GM06990 (cell line): ENCODE measurements around the gene HS6ST2.

Experiments
- DNase-seq: peaks from one replicate; pipeline ENCODE4 v3.0.0-alpha.2; 2011; ENCODE audit not compliant: insufficient read length; ENCODE audit errors: extremely low read depth
- H3K27me3 ChIP-seq: replicated peaks from 2 replicates; pipeline ENCODE4 v1.6.0; 2011; ENCODE audit warnings: low read length; ENCODE audit not compliant: control insufficient read depth, insufficient read depth
- H3K36me3 ChIP-seq: 2 replicates; pipeline ENCODE4 v1.5.1; 2011; ENCODE audit warnings: low read length; ENCODE audit not compliant: control insufficient read depth, insufficient read depth
- H3K4me3 ChIP-seq: replicated peaks from 2 replicates; pipeline ENCODE4 v1.5.1; 2011; ENCODE audit warnings: low read depth, mild to moderate bottlenecking, control low read depth, low read length
- CTCF ChIP-seq: IDR thresholded peaks from 2 replicates; pipeline ENCODE4 v1.5.1; 2011; ENCODE audit warnings: low read length, control low read depth, mild to moderate bottlenecking, inconsistent platforms; ENCODE audit not compliant: insufficient read depth, poor library complexity, severe bottlenecking

Gene HS6ST2

GRCh38 chrX:132744470-132744869, 214.0 kb downstream of the HS6ST2 start:
- no peak for DNase-seq
- H3K27me3 ChIP-seq, result no peaks in the 10 kb centered on the region; the same call in 1 of the 2 replicates
- no peak overlapping the region for H3K4me3 ChIP-seq
- TF ChIP-seq CTCF, result no peak
- no peaks in the 10 kb centered on the region for H3K36me3 ChIP-seq

GRCh38 chrX:132743086-132743485, 215.3 kb downstream of the HS6ST2 start:
- no peak for TF ChIP-seq CTCF
- DNase-seq, result no peak
- no peaks in the 10 kb centered on the region for H3K36me3 ChIP-seq
- H3K27me3 ChIP-seq, result no peaks in the 10 kb centered on the region; the same call in 1 of the 2 replicates
- no peak overlapping the region for H3K4me3 ChIP-seq

GRCh38 chrX:132742246-132742645, 216.2 kb downstream of the HS6ST2 start:
- no peak overlapping the region for H3K4me3 ChIP-seq
- peaks cover 2% of the 10 kb centered on the region; the same call in 1 of the 2 replicates for H3K27me3 ChIP-seq
- no peak for TF ChIP-seq CTCF
- no peak for DNase-seq
- no peaks in the 10 kb centered on the region for H3K36me3 ChIP-seq

GRCh38 chrX:132741689-132742088, 216.7 kb downstream of the HS6ST2 start:
- no peaks in the 10 kb centered on the region for H3K36me3 ChIP-seq
- H3K4me3 ChIP-seq, result no peak overlapping the region
- H3K27me3 ChIP-seq, result peaks cover 2% of the 10 kb centered on the region; the same call in 1 of the 2 replicates
- TF ChIP-seq CTCF, result no peak
- no peak for DNase-seq

- no peak for DNase-seq
- peak; percentile 72 for TF ChIP-seq CTCF
- Histone ChIP-seq H3K4me3 (no peak overlapping the region), H3K27me3 (peaks cover 2% of the 10 kb centered on the region; the same call in 1 of the 2 replicates), H3K36me3 (no peaks in the 10 kb centered on the region)
These were observed 217.9 kb downstream of the HS6ST2 start for GRCh38 chrX:132740316-132741123.

- DNase-seq, result no peak
- Histone ChIP-seq H3K27me3 (peaks cover 2% of the 10 kb centered on the region; the same call in 1 of the 2 replicates), H3K36me3 (no peaks in the 10 kb centered on the region), H3K4me3 (no peak overlapping the region)
- no peak for TF ChIP-seq CTCF
These were observed 219.5 kb downstream of the HS6ST2 start for GRCh38 chrX:132738951-132739350.
